Stimulated activated CD4-positive, alpha-beta T cell treated with anti-CD3 and anti-CD28 coated beads, Interleukin-12 subunit alpha, Interleukin-12 subunit beta, amount 100 ng/mL, for 48 hours (primary cell): ENCODE measurements around the gene PALLD.
"Not testable (repeated sequence)": the region's sequence is repeated elsewhere in the genome, so short reads cannot be mapped to it uniquely, and the experiment has no call there.

ENCODE experiments used
- DNase-seq, 3 donors: peaks; one replicate each; pipeline ENCODE4 v3.0.0-alpha.2; 2020; ENCODE audit warnings: low read depth in 2 of 3, low spot score in 1 of 3

Gene PALLD

GRCh38 chr4:168696280-168696679 is 199.4 kb downstream of the PALLD start:
- DNase-seq, result no peak

GRCh38 chr4:168696826-168697225 is 200.0 kb downstream of the PALLD start:
- DNase-seq, result no peak

- DNase-seq, result no peak
These were observed 202.5 kb downstream of the PALLD start for GRCh38 chr4:168699224-168699878.

- DNase-seq, result no peak
These were observed 204.2 kb downstream of the PALLD start for GRCh38 chr4:168701061-168701460.

- not testable (repeated sequence) for DNase-seq
These were observed 205.8 kb downstream of the PALLD start for GRCh38 chr4:168702581-168703087.

- no peak for DNase-seq
These were observed 208.3 kb downstream of the PALLD start for GRCh38 chr4:168705121-168705520.

- no peak for DNase-seq
These were observed 210.4 kb downstream of the PALLD start for GRCh38 chr4:168707205-168707604.

- DNase-seq, result no peak
These were observed 211.3 kb downstream of the PALLD start for GRCh38 chr4:168708108-168708507.

- no peak for DNase-seq
These were observed 213.6 kb downstream of the PALLD start for GRCh38 chr4:168710353-168710946.

GRCh38 chr4:168711197-168712140 is 214.6 kb downstream of the PALLD start:
- no peak for DNase-seq

- no peak for DNase-seq
These were observed 215.6 kb downstream of the PALLD start for GRCh38 chr4:168712316-168712890.

- no peak for DNase-seq
These were observed 216.4 kb downstream of the PALLD start for GRCh38 chr4:168713253-168713652.

GRCh38 chr4:168715896-168716295 is 219.0 kb downstream of the PALLD start:
- no peak for DNase-seq

GRCh38 chr4:168716406-168717129 is 219.7 kb downstream of the PALLD start:
- no peak for DNase-seq

- DNase-seq, result no peak
These were observed 221.0 kb downstream of the PALLD start for GRCh38 chr4:168717847-168718246.

- DNase-seq, result no peak
These were observed 222.9 kb downstream of the PALLD start for GRCh38 chr4:168719725-168720124.

- DNase-seq, result no peak
These were observed 223.6 kb downstream of the PALLD start for GRCh38 chr4:168720396-168720900.

GRCh38 chr4:168722391-168722790 is 225.5 kb downstream of the PALLD start:
- DNase-seq, result no peak

- no peak for DNase-seq
These were observed 226.2 kb downstream of the PALLD start for GRCh38 chr4:168723020-168723419.

- no peak for DNase-seq
These were observed 226.7 kb downstream of the PALLD start for GRCh38 chr4:168723569-168723968.
